Left ventricle myocardium inferior (tissue), 1 donor: ENCODE measurements around the gene EVC. TPM values are rescaled to one million over a fixed set of nuclear protein-coding genes. Genes with fewer than 3 reads are reported as not detected.

ENCODE experiments used
- DNase-seq: peaks from one replicate; pipeline ENCODE4 v3.0.0-alpha.2; 2020
- H3K27ac ChIP-seq: fragments of 200-600 bp; replicated peaks from 2 replicates; pipeline ENCODE4 v1.8.0; 2021
- H3K27me3 ChIP-seq: fragments of 200-600 bp; 2 replicates; pipeline ENCODE4 v1.8.0; 2021; ENCODE audit warnings: low read depth
- H3K36me3 ChIP-seq: fragments of 200-600 bp; 2 replicates; pipeline ENCODE4 v1.8.0; 2021
- H3K4me1 ChIP-seq: fragments of 200-600 bp; 2 replicates; pipeline ENCODE4 v1.8.0; 2021
- H3K4me3 ChIP-seq: fragments of 200-600 bp; 2 replicates; pipeline ENCODE4 v1.8.0; 2021; ENCODE audit warnings: mild to moderate bottlenecking, moderate library complexity
- H3K9me3 ChIP-seq: fragments of 200-600 bp; replicated peaks from 2 replicates; pipeline ENCODE4 v1.8.0; 2021
- CTCF ChIP-seq: fragments of 200-600 bp; IDR thresholded peaks from 2 replicates; pipeline ENCODE4 v1.8.0; 2021; ENCODE audit warnings: antibody characterized with exemption, mild to moderate bottlenecking, borderline replicate concordance
- intact Hi-C: fragments of 100-400 bp; cut with micrococcal nuclease; formaldehyde crosslinking; loops from one replicate; pipeline ENCODE4 v1.11.0; 2022
- total RNA-seq: library from RNA; stranded (reverse); fragmentation: NEBNext Ultra II Directional; extraction: Animal tissue kit (Norgen Biotek cat#: 25700); gene quantifications from one replicate; pipeline ENCODE4 v1.2.1, GENCODE V29; 2021
- donor health status: DM: no; HTN: yes; CAD: no; lungs with severe emphysema.

EVC gene
- total RNA-seq, 1 donor from 2014 or later, result 5.1 TPM

GRCh38 chr4:5770051-5770450 lies 59.0 kb downstream of the EVC start:
- intact Hi-C loops, result no loop called here
- no peak for DNase-seq
- Histone ChIP-seq H3K27ac (no peak overlapping the region), H3K36me3 (peaks cover 14% of the 10 kb centered on the region), H3K27me3 (no peaks in the 10 kb centered on the region), H3K4me1 (peaks cover 7% of the 10 kb centered on the region), H3K4me3 (no peak overlapping the region), H3K9me3 (no peaks in the 10 kb centered on the region)
- no peak for TF ChIP-seq CTCF

- no peak overlapping the region for H3K4me3 ChIP-seq
- no peak for TF ChIP-seq CTCF
- H3K4me1 ChIP-seq, result peaks cover 7% of the 10 kb centered on the region
- intact Hi-C loops, result no loop called here
- peaks cover 25% of the 10 kb centered on the region for H3K9me3 ChIP-seq
- no peak overlapping the region for H3K27ac ChIP-seq
- H3K36me3 ChIP-seq, result peaks cover 20% of the 10 kb centered on the region
- no peaks in the 10 kb centered on the region for H3K27me3 ChIP-seq
- DNase-seq, result no peak
Observed at GRCh38 chr4:5772528-5773270, 61.7 kb downstream of the EVC start.

- Histone ChIP-seq H3K36me3 (peaks cover 15% of the 10 kb centered on the region), H3K9me3 (peaks cover 25% of the 10 kb centered on the region), H3K27ac (no peak overlapping the region), H3K4me3 (no peak overlapping the region), H3K4me1 (peaks cover 7% of the 10 kb centered on the region), H3K27me3 (no peaks in the 10 kb centered on the region)
- DNase-seq, result no peak
- no peak for TF ChIP-seq CTCF
- intact Hi-C loops, result no loop called here
Observed at GRCh38 chr4:5773271-5773555, 62.2 kb downstream of the EVC start.

GRCh38 chr4:5774416-5775036 lies 63.5 kb downstream of the EVC start:
- peaks cover 7% of the 10 kb centered on the region for H3K4me1 ChIP-seq
- H3K27me3 ChIP-seq, result no peaks in the 10 kb centered on the region
- no peak for TF ChIP-seq CTCF
- H3K27ac ChIP-seq, result no peak overlapping the region
- peaks cover 25% of the 10 kb centered on the region for H3K9me3 ChIP-seq
- H3K4me3 ChIP-seq, result no peak overlapping the region
- no peak for DNase-seq
- peaks cover 12% of the 10 kb centered on the region for H3K36me3 ChIP-seq
- intact Hi-C loops, result no loop called here

- DNase-seq, result no peak
- intact Hi-C loops, result no loop called here
- peaks cover 7% of the 10 kb centered on the region for H3K36me3 ChIP-seq
- no peaks in the 10 kb centered on the region for H3K27me3 ChIP-seq
- H3K4me1 ChIP-seq, result peaks cover 7% of the 10 kb centered on the region
- TF ChIP-seq CTCF, result no peak
- H3K9me3 ChIP-seq, result peaks cover 25% of the 10 kb centered on the region
- H3K27ac ChIP-seq, result no peak overlapping the region
- no peak overlapping the region for H3K4me3 ChIP-seq
Observed at GRCh38 chr4:5776510-5776909, 65.5 kb downstream of the EVC start.
